Caco-2 (cell line): ENCODE results near the gene GGTLC3. TPM values are rescaled to one million over a fixed set of nuclear protein-coding genes. Genes with fewer than 3 reads are reported as not detected.
"Not testable (repeated sequence)": the region's sequence is repeated elsewhere in the genome, so short reads cannot be mapped to it uniquely, and the experiment has no call there.

Experiments
- BruUV-seq: library from RNA; stranded (reverse); fragments of 400-500 nt; replicated peaks from 2 replicates; lab custom pipeline; 2021; lab: Mats Ljungman, UMichigan
- CTCF ChIA-PET: fragments of 300-600 bp; sonication (Branson Sonifier 250); formaldehyde crosslinking; loops from one replicate; lab custom pipeline; 2022; ENCODE audit warnings: antibody characterized with exemption; lab: Charles Lee
- POLR2A ChIA-PET: fragments of 300-600 bp; sonication (Branson Sonifier 250); formaldehyde crosslinking; loops from one replicate; lab custom pipeline; 2022; ENCODE audit warnings: antibody characterized with exemption; lab: Charles Lee
- DNase-seq, 2 experiments: peaks; one replicate each; pipeline versions ENCODE4 v3.0.0 to v3.0.0-alpha.2; 2020 to 2022
- H3K27me3 ChIP-seq: replicated peaks from 2 replicates; pipeline ENCODE4 v1.6.0; 2011; ENCODE audit warnings: low read length; ENCODE audit not compliant: control insufficient read depth, insufficient read depth
- H3K36me3 ChIP-seq: 2 replicates; pipeline ENCODE4 v1.5.1; 2011; ENCODE audit warnings: low read length; ENCODE audit not compliant: control insufficient read depth, insufficient read depth
- H3K4me1 ChIP-seq: fragments of 250-450 bp; sonication (Bioruptor Pico); 2 replicates; pipeline ENCODE4 v1.5.1; 2020; ENCODE audit warnings: mild to moderate bottlenecking
- H3K4me3 ChIP-seq: 2 replicates; pipeline ENCODE4 v1.5.1; 2011; ENCODE audit warnings: low read depth, mild to moderate bottlenecking, control low read depth, low read length
- H3K9me3 ChIP-seq: fragments of 250-450 bp; sonication (Bioruptor Pico); 2 replicates; pipeline ENCODE4 v1.5.1; 2020; ENCODE audit warnings: mild to moderate bottlenecking, moderate library complexity
- H3K27ac Mint-ChIP-seq: one replicate; pipeline ENCODE4 v1.8.0; 2022; ENCODE audit warnings: mixed read lengths; ENCODE audit not compliant: unreplicated experiment
- H3K27me3 Mint-ChIP-seq: one replicate; pipeline ENCODE4 v1.8.0; 2022; ENCODE audit warnings: mixed read lengths; ENCODE audit not compliant: insufficient read depth, unreplicated experiment
- H3K36me3 Mint-ChIP-seq: one replicate; pipeline ENCODE4 v1.8.0; 2022; ENCODE audit warnings: mild to moderate bottlenecking, mixed read lengths; ENCODE audit not compliant: insufficient read depth, unreplicated experiment
- H3K4me1 Mint-ChIP-seq: one replicate; pipeline ENCODE4 v1.8.0; 2022; ENCODE audit warnings: low read depth, mixed read lengths; ENCODE audit not compliant: unreplicated experiment
- H3K4me3 Mint-ChIP-seq: one replicate; pipeline ENCODE4 v1.8.0; 2022; ENCODE audit warnings: mild to moderate bottlenecking, moderate library complexity, mixed read lengths; ENCODE audit not compliant: unreplicated experiment
- H3K9me3 Mint-ChIP-seq: one replicate; pipeline ENCODE4 v1.8.0; 2022; ENCODE audit warnings: mixed read lengths; ENCODE audit not compliant: unreplicated experiment
- intact Hi-C: fragments of 100-400 bp; cut with micrococcal nuclease; formaldehyde crosslinking; loops from one replicate; pipeline ENCODE4 v1.10.0; 2022; ENCODE audit not compliant: unreplicated experiment
- total RNA-seq: library from RNA; stranded (reverse); gene quantifications from 2 replicates; pipeline ENCODE4 v1.2.3, GENCODE V29; 2022

GGTLC3 gene
- total RNA-seq, 1 experiment from 2014 or later: not detected

- BruUV-seq, intact Hi-C loops, H3K4me3 Mint-ChIP-seq, POLR2A ChIA-PET, H3K36me3 Mint-ChIP-seq, CTCF ChIA-PET, H3K4me3 ChIP-seq, H3K4me1 Mint-ChIP-seq, H3K4me1 ChIP-seq, H3K27me3 ChIP-seq, H3K9me3 Mint-ChIP-seq, H3K27me3 Mint-ChIP-seq, H3K9me3 ChIP-seq, H3K27ac Mint-ChIP-seq, H3K36me3 ChIP-seq: not testable (repeated sequence)
- peak in 1 of 2 experiments; percentile 34 for DNase-seq
Observed at GRCh38 chr22:18529416-18530145, 11.6 kb upstream of the GGTLC3 start.

GRCh38 chr22:18528597-18529415, 10.8 kb upstream of the GGTLC3 start:
- H3K9me3 ChIP-seq, intact Hi-C loops, H3K4me3 ChIP-seq, H3K9me3 Mint-ChIP-seq, H3K4me1 ChIP-seq, BruUV-seq, H3K36me3 ChIP-seq, H3K27ac Mint-ChIP-seq, H3K4me3 Mint-ChIP-seq, H3K4me1 Mint-ChIP-seq, H3K27me3 ChIP-seq, H3K36me3 Mint-ChIP-seq, H3K27me3 Mint-ChIP-seq, CTCF ChIA-PET, POLR2A ChIA-PET: not testable (repeated sequence)
- peak; percentile 78 to 79 for DNase-seq

GRCh38 chr22:18527752-18528596, 10.0 kb upstream of the GGTLC3 start, which contains the start of gene TMEM191B:
TMEM191B (plus strand) TSS chr22:18527802; CDS start chr22:18527981, 179 bp downstream.
- H3K4me1 Mint-ChIP-seq, H3K4me3 ChIP-seq, H3K27ac Mint-ChIP-seq, H3K27me3 ChIP-seq, H3K36me3 ChIP-seq, H3K4me1 ChIP-seq, H3K9me3 Mint-ChIP-seq, DNase-seq, intact Hi-C loops, H3K36me3 Mint-ChIP-seq, H3K9me3 ChIP-seq, H3K27me3 Mint-ChIP-seq, POLR2A ChIA-PET, CTCF ChIA-PET, H3K4me3 Mint-ChIP-seq, BruUV-seq: not testable (repeated sequence)

- POLR2A ChIA-PET: not testable (repeated sequence)
Observed at GRCh38 chr22:18523328-18523727, 5.4 kb upstream of the GGTLC3 start.

GRCh38 chr22:18522762-18523161, 4.8 kb upstream of the GGTLC3 start:
- H3K36me3 Mint-ChIP-seq, intact Hi-C loops, H3K9me3 Mint-ChIP-seq, H3K9me3 ChIP-seq, H3K4me3 ChIP-seq, CTCF ChIA-PET, H3K27me3 ChIP-seq, H3K4me1 Mint-ChIP-seq, POLR2A ChIA-PET, BruUV-seq, H3K4me1 ChIP-seq, H3K27me3 Mint-ChIP-seq, H3K27ac Mint-ChIP-seq, H3K36me3 ChIP-seq, H3K4me3 Mint-ChIP-seq, DNase-seq: not testable (repeated sequence)

More at GRCh38 chr22:18523328-18523727, 5.4 kb upstream of the GGTLC3 start:
- H3K4me1 ChIP-seq, CTCF ChIA-PET, H3K4me1 Mint-ChIP-seq, H3K4me3 Mint-ChIP-seq, H3K9me3 Mint-ChIP-seq, H3K4me3 ChIP-seq, H3K27me3 ChIP-seq, H3K27ac Mint-ChIP-seq, DNase-seq, H3K27me3 Mint-ChIP-seq, H3K36me3 Mint-ChIP-seq, BruUV-seq, H3K36me3 ChIP-seq, intact Hi-C loops, H3K9me3 ChIP-seq: not testable (repeated sequence)

- H3K36me3 Mint-ChIP-seq, CTCF ChIA-PET, H3K4me3 ChIP-seq, H3K36me3 ChIP-seq, H3K4me3 Mint-ChIP-seq, POLR2A ChIA-PET, H3K4me1 Mint-ChIP-seq, DNase-seq, intact Hi-C loops, BruUV-seq, H3K27me3 ChIP-seq, H3K27ac Mint-ChIP-seq, H3K4me1 ChIP-seq, H3K9me3 ChIP-seq, H3K27me3 Mint-ChIP-seq, H3K9me3 Mint-ChIP-seq: not testable (repeated sequence)
Observed at GRCh38 chr22:18513454-18513853, 4.5 kb downstream of the GGTLC3 start.
